ENCODE measurements around the gene KCNC3. TPM values are rescaled to one million over a fixed set of nuclear protein-coding genes. Genes with fewer than 3 reads are reported as not detected.

KCNC3 gene
- total RNA-seq, 2 experiments from 2014 or later = 7.4 to 23.4 TPM

GRCh38 chr19:50325310-50326100, 3.7 kb downstream of the KCNC3 start:
- Histone ChIP-seq H4K20me1 (ENCODE audit: insufficient read depth, low read length) (peaks cover 14% of the 10 kb centered on the region), H2AFZ (ENCODE audit: low read length) (no peak overlapping the region), H3K36me3 (ENCODE audit: insufficient read depth, low read length) (peaks cover 22% of the 10 kb centered on the region; the same call in 1 of the 2 replicates), H3K79me2 (ENCODE audit: insufficient read depth, low read depth, low read length) (peaks cover 26% of the 10 kb centered on the region), H3K9me2 (ENCODE audit: insufficient read depth, low read length) (no peaks in the 10 kb centered on the region), H3K9me3 (ENCODE audit: low read length) (no peaks in the 10 kb centered on the region), H3K4me2 (ENCODE audit: low read length) (peak overlapping the region; percentile 81), H3K4me1 (ENCODE audit: insufficient read depth, low read length, poor library complexity, severe bottlenecking) (peaks cover 28% of the 10 kb centered on the region), H3K27ac (ENCODE audit: low read depth, low read length, poor library complexity, severe bottlenecking) (no peak overlapping the region), H3K4me3 (ENCODE audit: low read depth, low read length, poor library complexity, severe bottlenecking) (peak overlapping the region; percentile 74)
- no peak for TF ChIP-seq EZH2phosphoT487 (IDR thresholded peaks at IDR 0.05; ENCODE audit: borderline replicate concordance, low read depth, low read length)
- no peak for TF ChIP-seq CTCF (conservative IDR thresholded peaks at IDR 0.05; ENCODE audit: low read length)
- POLR2A ChIA-PET = no interaction called here
- CTCF ChIA-PET (ENCODE audit: unreplicated experiment) = no interaction called here
- peak; percentile 89 for DNase-seq (ENCODE audit: low spot score)
- intact Hi-C loops (cut with micrococcal nuclease; ENCODE audit: unreplicated experiment) = loop anchor here (10.0 kb wide), 1 partner anchor 1279 kb away; no protein-coding TSS in a partner anchor
- BruUV-seq (replicated peaks) = no TSS peak

- ChIA-PET POLR2A (no interaction called here), CTCF (ENCODE audit: unreplicated experiment) (no interaction called here)
- Histone ChIP-seq H3K9me2 (ENCODE audit: insufficient read depth, low read length) (no peaks in the 10 kb centered on the region), H2AFZ (ENCODE audit: low read length) (no peak overlapping the region), H3K4me1 (ENCODE audit: insufficient read depth, low read length, poor library complexity, severe bottlenecking) (peaks cover 28% of the 10 kb centered on the region), H3K4me3 (ENCODE audit: low read depth, low read length, poor library complexity, severe bottlenecking) (no peak overlapping the region), H3K27ac (ENCODE audit: low read depth, low read length, poor library complexity, severe bottlenecking) (no peak overlapping the region), H3K36me3 (ENCODE audit: insufficient read depth, low read length) (peaks cover 26% of the 10 kb centered on the region; the same call in 1 of the 2 replicates), H3K79me2 (ENCODE audit: insufficient read depth, low read depth, low read length) (peaks cover 23% of the 10 kb centered on the region), H3K9me3 (ENCODE audit: low read length) (no peaks in the 10 kb centered on the region), H4K20me1 (ENCODE audit: insufficient read depth, low read length) (peaks cover 14% of the 10 kb centered on the region), H3K4me2 (ENCODE audit: low read length) (no peak overlapping the region)
- TF ChIP-seq EZH2phosphoT487 (IDR thresholded peaks at IDR 0.05; ENCODE audit: borderline replicate concordance, low read depth, low read length) (no peak), CTCF (conservative IDR thresholded peaks at IDR 0.05; ENCODE audit: low read length) (no peak)
- no peak for DNase-seq (ENCODE audit: low spot score)
- intact Hi-C loops (cut with micrococcal nuclease; ENCODE audit: unreplicated experiment) = loop anchor here (10.0 kb wide), 1 partner anchor 1280 kb away; no protein-coding TSS in a partner anchor
- BruUV-seq (replicated peaks) = no TSS peak
Observed at GRCh38 chr19:50324331-50324730, 4.8 kb downstream of the KCNC3 start.

GRCh38 chr19:50323782-50324133, 5.4 kb downstream of the KCNC3 start:
- Histone ChIP-seq H3K79me2 (ENCODE audit: insufficient read depth, low read depth, low read length) (peaks cover 23% of the 10 kb centered on the region), H3K4me2 (ENCODE audit: low read length) (no peak overlapping the region), H3K4me3 (ENCODE audit: low read depth, low read length, poor library complexity, severe bottlenecking) (no peak overlapping the region), H3K36me3 (ENCODE audit: insufficient read depth, low read length) (peaks cover 32% of the 10 kb centered on the region), H2AFZ (ENCODE audit: low read length) (no peak overlapping the region), H3K9me3 (ENCODE audit: low read length) (no peaks in the 10 kb centered on the region), H3K4me1 (ENCODE audit: insufficient read depth, low read length, poor library complexity, severe bottlenecking) (peaks cover 28% of the 10 kb centered on the region), H3K27ac (ENCODE audit: low read depth, low read length, poor library complexity, severe bottlenecking) (no peak overlapping the region), H3K9me2 (ENCODE audit: insufficient read depth, low read length) (no peaks in the 10 kb centered on the region), H4K20me1 (ENCODE audit: insufficient read depth, low read length) (peaks cover 14% of the 10 kb centered on the region)
- BruUV-seq (replicated peaks) = no TSS peak
- TF ChIP-seq CTCF (conservative IDR thresholded peaks at IDR 0.05; ENCODE audit: low read length) = no peak
- ChIA-PET POLR2A (no interaction called here), CTCF (ENCODE audit: unreplicated experiment) (no interaction called here)
- intact Hi-C loops (cut with micrococcal nuclease; ENCODE audit: unreplicated experiment) = loop anchor here (10.0 kb wide), 1 partner anchor 1281 kb away; no protein-coding TSS in a partner anchor
- DNase-seq (ENCODE audit: low spot score) = no peak
